GM12801 (cell line): ENCODE results near the gene CWC22.

ENCODE experiments used
- TF ChIP-seq, protein P1 (sequence below): IDR thresholded peaks from one replicate; pipeline ENCODE4 v1.5.1; 2011; ENCODE audit warnings: control low read depth; ENCODE audit not compliant: insufficient read length; ENCODE audit errors: extremely low read depth

Gene CWC22

DNA sequence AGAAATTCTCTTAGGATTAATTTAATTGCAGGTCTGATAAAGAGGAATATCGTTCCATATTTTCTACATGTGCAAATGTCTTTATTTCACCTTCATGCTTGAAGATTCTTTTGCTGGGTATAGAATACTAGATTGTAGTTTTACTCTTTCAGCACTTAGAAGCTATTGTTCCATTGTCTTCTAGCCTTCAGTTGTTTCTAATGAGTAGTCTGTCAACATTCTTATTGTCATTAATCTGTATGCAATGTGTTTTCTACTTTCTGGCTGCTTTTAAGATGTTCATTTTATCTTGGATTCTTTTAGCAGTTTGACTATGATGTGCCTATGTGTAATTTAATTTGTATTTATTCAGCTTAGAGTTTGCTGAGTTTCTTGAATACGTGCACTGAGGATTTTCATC is 81.4 kb downstream of the CWC22 start:
- TF ChIP-seq, protein P1, sequence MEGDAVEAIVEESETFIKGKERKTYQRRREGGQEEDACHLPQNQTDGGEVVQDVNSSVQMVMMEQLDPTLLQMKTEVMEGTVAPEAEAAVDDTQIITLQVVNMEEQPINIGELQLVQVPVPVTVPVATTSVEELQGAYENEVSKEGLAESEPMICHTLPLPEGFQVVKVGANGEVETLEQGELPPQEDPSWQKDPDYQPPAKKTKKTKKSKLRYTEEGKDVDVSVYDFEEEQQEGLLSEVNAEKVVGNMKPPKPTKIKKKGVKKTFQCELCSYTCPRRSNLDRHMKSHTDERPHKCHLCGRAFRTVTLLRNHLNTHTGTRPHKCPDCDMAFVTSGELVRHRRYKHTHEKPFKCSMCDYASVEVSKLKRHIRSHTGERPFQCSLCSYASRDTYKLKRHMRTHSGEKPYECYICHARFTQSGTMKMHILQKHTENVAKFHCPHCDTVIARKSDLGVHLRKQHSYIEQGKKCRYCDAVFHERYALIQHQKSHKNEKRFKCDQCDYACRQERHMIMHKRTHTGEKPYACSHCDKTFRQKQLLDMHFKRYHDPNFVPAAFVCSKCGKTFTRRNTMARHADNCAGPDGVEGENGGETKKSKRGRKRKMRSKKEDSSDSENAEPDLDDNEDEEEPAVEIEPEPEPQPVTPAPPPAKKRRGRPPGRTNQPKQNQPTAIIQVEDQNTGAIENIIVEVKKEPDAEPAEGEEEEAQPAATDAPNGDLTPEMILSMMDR: no peak

DNA sequence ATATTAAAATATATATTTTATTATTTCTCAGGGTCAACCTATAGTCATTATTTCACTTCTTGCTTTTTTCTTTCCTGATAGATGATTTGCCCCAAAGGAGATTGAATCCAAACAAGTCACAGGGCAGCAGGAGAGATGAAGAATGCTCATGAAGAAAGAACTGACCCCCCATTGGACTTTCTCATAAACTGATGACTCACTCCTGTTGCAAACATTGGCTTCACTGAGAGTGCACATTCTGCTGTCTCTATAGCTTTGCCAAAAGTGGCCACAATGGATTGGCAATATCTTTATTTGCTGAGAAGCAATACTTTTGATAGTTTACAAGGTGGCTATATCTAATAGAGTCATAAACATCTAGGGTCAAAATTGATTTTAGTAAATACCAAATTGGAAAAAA is 89.8 kb downstream of the CWC22 start:
- TF ChIP-seq, protein P1: no peak

DNA sequence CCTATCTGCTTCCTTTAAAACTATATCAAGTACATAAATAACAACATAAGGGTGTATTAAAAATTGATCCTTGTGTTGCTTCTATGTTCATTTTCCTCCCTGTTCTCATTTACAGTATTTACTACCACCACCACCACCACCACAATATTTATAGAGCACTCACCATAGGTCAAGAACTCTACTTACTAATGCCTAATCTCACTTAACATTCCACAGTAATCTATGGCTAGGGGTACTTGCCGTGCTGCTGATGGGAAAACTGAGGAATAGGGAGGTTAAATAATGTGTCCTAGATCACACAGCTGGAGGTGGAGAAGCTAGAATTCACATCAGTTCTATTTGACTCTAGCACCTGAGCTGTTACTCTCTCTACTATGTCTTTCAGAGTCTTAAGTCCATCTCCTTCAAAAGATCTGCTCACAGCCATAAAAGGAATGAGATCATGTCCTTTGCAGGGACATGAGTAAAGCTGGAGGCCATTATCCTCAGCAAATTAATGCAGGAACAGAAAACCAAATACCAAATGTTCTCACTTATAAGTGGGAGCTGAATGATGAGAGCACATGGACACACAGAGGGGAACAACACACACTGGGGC is 91.6 kb downstream of the CWC22 start:
- TF ChIP-seq, protein P1: no peak

DNA sequence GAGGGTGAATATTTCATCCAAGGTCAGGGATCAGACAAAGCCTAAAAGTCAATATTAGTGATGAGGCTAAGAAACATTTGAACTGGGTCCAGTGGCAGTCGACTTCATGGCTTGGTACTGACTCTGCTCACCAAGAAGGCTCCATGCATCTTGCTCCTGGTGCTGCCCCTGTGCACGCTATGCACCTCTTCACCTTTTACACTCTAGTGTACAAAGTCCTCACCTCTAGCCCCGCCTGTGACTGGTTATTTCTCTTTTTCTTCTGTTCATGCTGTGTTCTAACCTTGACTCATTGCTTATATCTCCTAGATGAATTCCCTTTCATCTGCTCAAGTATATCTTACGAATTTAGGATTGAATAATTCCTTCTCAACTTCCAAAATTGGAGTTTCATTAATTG is 93.3 kb downstream of the CWC22 start:
- TF ChIP-seq, protein P1: no peak

DNA sequence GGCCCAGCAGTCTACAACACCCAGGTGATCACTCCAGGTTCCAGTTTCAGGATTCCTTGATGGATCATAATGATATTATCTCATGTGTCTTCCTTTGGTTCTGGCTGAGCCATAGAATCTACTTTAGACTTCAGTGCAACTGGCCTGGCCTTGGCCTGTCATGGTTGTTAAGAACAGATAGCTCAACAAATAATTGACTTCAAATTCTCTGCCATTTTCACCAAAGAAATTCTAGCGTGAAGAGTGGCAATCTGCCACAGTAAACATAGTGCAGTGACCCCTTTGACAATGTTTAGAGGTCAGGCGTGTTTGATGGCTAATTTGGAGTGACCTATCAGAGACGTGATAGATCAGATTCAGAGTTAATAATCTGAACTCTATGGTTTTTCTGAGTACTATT is 95.5 kb downstream of the CWC22 start:
- TF ChIP-seq, protein P1: no peak

DNA sequence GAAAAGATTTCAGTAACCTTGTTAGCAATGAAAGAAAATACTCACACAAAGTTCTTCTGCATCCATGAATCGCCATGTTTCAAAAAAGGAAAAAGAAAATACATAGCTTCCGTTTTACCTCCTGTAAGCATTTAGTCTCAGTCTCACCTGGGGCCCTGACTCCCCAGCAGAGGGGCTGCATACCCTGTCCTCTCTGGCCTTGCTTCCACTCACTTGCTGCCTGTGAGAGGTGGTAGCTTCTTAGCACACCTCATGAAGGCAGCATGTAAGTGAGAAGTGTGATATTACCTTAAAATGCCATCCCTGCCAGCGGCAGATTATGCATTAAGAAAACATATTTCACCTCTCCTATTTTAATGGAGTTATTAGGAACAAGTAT is 96.4 kb downstream of the CWC22 start:
- TF ChIP-seq, protein P1: no peak

DNA sequence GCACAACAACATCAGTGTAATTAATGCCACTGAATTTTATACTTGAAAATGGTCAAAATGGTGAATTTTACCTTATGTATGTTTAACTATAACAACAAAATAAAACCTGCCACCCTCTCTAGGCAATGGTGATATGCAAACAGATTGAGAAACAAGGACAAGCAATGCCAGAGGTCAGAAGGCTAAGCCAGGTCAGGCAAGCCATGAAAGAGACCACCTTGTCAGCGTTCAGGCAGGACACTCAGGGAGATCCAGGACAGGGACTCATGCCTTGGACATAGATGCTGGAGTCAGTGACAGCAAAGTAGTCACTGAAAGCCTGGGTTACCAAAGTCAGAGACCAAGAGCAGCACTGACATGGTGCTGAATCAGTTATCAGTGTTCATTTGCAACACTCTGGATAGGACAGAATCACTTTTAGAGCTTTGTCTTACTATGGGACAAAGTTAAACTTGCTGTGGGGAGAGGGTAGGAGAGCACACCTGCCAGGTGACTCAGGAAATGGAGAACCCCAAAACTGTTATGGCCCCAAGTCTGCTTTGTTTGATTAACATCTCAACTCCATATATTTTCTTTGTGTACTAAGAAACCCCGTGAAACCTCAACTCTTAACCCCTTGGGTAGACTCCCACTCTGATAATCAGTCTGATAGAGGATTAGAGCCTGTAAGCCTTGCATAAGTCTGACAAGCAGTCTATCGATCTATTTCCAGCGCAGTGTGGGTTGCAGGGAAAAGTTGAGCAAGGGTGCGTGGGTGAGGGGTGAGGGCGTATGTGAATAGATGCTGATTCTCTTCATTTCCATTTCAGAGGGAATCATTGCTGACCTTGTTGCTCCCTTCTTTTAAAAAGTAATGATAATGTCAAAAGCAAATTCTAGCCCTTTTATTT is 97.0 kb downstream of the CWC22 start:
- TF ChIP-seq, protein P1: no peak
